Eye (tissue), 1 donor: Measurements from ENCODE around the gene PALLD.
A peak's percentile ranks its signal among the peaks of the same experiment; 100 is the strongest.
"Not testable (repeated sequence)": the region's sequence is repeated elsewhere in the genome, so short reads cannot be mapped to it uniquely, and the experiment has no call there.

Experiments used
- DNase-seq: peaks from one replicate; pipeline ENCODE4 v3.0.0-alpha.2; 2015

Gene PALLD

GRCh38 chr4:168806247-168806646 is 309.4 kb downstream of the PALLD start:
- DNase-seq: not testable (repeated sequence)

- DNase-seq: no peak
These were observed 314.4 kb downstream of the PALLD start for GRCh38 chr4:168811207-168811606.

- peak; percentile 86 for DNase-seq
These were observed 315.2 kb downstream of the PALLD start for GRCh38 chr4:168811786-168812651.

GRCh38 chr4:168812806-168813205 is 316.0 kb downstream of the PALLD start:
- no peak for DNase-seq

GRCh38 chr4:168813890-168814289 is 317.0 kb downstream of the PALLD start:
- no peak for DNase-seq

GRCh38 chr4:168815379-168816345 is 318.8 kb downstream of the PALLD start:
- peak; percentile 80 for DNase-seq

- peak; percentile 49 for DNase-seq
These were observed 320.5 kb downstream of the PALLD start for GRCh38 chr4:168817370-168817769.

- DNase-seq: peak; percentile 49
These were observed 325.6 kb downstream of the PALLD start for GRCh38 chr4:168822481-168822880.

- no peak for DNase-seq
These were observed 329.1 kb downstream of the PALLD start for GRCh38 chr4:168825975-168826374.

- DNase-seq: no peak
These were observed 329.8 kb downstream of the PALLD start for GRCh38 chr4:168826620-168827019.

GRCh38 chr4:168830777-168831512 is 334.1 kb downstream of the PALLD start:
- no peak for DNase-seq

- DNase-seq: no peak
These were observed 334.7 kb downstream of the PALLD start for GRCh38 chr4:168831585-168831918.

- DNase-seq: peak; percentile 93
These were observed 335.3 kb downstream of the PALLD start for GRCh38 chr4:168831919-168832762.

- DNase-seq: peak; percentile 85
These were observed 336.1 kb downstream of the PALLD start for GRCh38 chr4:168832763-168833575.

GRCh38 chr4:168833881-168834280 is 337.0 kb downstream of the PALLD start:
- DNase-seq: no peak

GRCh38 chr4:168835880-168836454 is 339.1 kb downstream of the PALLD start:
- DNase-seq: no peak

GRCh38 chr4:168836490-168836889 is 339.6 kb downstream of the PALLD start:
- no peak for DNase-seq

GRCh38 chr4:168837922-168838321 is 341.1 kb downstream of the PALLD start:
- DNase-seq: no peak

- DNase-seq: no peak
These were observed 343.0 kb downstream of the PALLD start for GRCh38 chr4:168839758-168840391.

GRCh38 chr4:168840392-168840763 is 343.5 kb downstream of the PALLD start:
- DNase-seq: no peak
